GM19025 (cell line): ENCODE data around the gene BRINP2.
A peak's percentile ranks its signal among the peaks of the same experiment; 100 is the strongest.

Experiments used
- ATAC-seq: cut with Tn5 transposase; IDR thresholded peaks from one replicate; pipeline ENCODE4 v1.9.1; 2021; ENCODE audit warnings: mild to moderate bottlenecking, low read depth, moderate library complexity; ENCODE audit not compliant: unreplicated experiment

Gene BRINP2, protein sequence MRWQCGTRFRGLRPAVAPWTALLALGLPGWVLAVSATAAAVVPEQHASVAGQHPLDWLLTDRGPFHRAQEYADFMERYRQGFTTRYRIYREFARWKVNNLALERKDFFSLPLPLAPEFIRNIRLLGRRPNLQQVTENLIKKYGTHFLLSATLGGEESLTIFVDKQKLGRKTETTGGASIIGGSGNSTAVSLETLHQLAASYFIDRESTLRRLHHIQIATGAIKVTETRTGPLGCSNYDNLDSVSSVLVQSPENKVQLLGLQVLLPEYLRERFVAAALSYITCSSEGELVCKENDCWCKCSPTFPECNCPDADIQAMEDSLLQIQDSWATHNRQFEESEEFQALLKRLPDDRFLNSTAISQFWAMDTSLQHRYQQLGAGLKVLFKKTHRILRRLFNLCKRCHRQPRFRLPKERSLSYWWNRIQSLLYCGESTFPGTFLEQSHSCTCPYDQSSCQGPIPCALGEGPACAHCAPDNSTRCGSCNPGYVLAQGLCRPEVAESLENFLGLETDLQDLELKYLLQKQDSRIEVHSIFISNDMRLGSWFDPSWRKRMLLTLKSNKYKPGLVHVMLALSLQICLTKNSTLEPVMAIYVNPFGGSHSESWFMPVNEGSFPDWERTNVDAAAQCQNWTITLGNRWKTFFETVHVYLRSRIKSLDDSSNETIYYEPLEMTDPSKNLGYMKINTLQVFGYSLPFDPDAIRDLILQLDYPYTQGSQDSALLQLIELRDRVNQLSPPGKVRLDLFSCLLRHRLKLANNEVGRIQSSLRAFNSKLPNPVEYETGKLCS

DNA sequence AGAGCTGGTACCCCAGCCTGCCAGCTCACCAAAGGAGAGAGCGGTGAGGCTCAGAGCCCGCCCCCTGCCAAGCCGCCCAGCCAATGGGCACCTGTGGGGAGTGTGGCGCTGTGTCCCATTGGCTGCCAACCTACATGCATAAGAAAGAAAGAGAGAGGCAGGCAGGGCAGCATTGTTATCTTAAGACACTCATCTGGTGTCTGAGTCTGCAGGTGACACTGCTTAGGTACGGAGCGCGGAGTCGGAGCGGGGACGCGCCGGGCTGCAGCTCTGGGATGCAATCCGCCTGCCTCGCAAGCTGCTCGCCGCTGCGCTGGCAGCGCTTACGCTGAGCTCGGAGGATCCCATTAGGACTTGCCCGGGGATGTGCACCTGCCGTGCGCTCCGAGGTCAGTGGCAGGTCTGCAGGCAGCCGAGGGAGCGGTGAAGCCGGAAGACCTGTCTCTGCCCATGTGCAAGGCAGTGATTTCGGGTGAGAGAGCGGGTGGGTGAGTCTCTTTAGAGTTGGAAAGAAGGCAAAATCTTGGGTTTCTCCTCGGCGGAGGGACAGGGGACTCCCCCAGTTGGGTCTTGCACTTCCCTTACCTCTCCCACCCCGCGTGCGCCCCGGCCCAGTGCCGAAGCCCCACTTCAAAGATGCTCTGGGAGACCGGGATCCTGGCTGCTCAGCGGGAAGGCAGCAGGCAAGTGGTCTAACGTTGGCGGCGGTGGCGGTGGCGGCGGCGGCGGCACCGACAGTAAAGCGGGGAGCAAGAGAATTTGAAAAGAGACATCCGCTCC lies at the start of gene BRINP2:
Gene BRINP2, plus strand, starts transcription at position 203 of the 780 bp plus-strand sequence. CDS start 58,919 bp downstream, outside the sequence.
- ATAC-seq, result peak; percentile 76

DNA sequence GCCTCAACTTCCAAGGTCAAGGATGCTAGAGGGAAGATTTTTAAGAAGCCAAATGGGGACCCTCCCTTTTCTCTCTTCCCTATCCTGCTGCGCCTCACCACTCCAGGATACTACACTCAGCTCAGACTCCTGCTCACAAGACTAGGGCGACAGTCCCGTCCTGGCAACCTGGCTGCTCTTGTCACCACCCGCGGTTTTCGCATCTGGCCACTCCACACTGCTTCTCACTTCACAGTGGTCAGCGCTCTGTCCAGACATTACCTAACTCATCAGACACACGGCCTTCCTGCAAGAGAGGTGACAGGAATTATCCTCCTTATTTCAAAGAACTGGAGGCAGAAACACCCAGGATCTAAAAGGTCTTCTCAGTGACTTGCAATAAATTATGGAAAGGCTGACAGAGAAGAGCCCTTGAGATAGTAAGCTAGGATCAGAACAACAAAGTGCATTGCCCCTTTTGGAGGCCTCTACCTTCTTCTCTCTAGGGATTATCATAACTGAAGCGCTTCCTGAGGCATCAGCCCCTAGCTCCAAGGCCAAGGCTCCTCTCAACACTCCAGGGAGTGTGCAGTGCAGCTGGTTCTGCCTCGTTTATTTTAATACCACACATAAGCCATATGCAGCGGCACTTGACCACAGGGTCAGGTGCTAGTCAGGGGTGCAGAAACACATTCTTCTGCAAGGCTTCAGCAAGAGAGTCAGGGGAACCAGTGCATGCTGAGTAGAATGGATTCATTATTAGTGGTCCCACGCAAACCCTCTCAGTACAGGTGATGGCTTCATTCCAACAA lies 48.1 kb upstream of the BRINP2 start:
- no peak for ATAC-seq

DNA sequence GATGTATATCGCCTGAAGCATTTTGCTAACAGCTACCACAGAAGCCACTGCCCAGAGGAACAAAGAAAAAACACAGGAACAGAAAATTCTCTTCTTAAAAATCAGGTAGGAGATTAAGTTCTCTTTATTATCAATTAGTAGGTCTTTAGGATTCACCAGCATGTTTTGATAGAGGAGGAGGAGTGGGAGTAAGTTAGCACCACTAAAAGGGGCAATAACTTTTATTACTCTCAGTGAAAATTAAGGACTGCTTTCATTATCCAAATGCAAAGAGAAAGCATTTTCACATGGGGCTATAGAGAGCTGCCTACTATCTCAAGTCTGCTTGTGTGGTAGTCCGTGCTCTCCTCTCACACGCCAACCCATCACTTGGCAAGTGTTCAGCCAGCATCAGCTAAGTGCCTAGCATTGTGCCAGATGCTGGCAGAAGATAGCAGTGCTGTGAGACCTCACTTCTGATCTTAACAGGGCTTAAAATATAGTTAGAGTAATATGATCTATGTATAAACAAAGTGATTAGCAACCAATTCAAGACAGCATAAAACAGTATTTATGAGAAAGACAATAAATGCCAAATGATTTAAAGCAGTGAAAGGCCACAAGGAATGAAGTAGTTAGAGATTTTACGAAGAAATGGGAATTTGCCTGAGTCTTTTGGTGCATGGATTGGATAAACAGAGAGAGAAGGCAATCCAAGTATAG lies 46.0 kb upstream of the BRINP2 start:
- no peak for ATAC-seq

DNA sequence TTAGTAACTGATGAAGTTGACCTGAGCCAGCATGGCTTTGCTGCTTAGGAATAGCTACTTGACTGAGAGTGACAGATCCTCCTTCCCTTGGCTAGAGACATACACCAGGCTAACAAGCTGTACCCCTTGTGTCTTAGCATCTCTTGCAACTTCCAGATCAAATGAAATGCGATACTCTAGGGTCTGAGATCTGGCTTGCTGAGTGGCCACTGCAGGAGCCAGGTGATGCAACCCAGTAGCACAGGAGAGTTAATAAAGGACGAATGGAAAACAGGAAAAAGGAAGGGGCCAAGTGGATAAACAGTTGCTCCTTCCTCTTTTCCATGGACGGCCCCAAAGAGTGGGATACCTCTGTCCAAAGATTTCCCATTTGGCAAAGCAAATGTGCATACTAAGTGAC lies 44.5 kb upstream of the BRINP2 start:
- no peak for ATAC-seq

DNA sequence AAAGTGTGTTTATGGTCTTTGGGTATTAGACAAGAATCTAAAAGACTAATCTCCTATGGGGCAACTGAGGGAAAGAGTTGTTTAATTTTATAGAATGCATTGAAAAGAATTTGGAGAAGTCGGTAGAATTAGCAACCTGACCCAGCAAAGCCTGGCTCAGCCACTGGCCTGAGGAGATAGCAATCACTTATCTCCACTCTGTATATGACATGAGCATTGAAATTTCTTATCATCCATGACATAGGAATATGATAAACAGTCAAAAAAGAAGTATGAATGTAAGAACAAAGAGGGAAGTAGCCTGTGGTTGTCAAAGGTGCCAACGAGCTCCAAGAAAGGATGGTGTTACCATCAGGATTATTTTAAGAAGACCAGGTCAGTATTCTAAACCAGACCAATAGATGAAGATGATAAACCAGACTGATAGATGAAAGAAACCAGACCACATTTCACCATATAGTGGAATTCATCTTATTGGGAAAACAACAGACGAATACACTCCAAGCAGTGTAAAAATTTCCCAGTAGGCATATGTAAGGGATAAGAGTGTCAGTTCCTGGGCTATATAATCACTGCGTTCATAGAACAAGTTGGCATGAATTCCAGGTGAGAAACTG lies 42.0 kb upstream of the BRINP2 start:
- no peak for ATAC-seq

DNA sequence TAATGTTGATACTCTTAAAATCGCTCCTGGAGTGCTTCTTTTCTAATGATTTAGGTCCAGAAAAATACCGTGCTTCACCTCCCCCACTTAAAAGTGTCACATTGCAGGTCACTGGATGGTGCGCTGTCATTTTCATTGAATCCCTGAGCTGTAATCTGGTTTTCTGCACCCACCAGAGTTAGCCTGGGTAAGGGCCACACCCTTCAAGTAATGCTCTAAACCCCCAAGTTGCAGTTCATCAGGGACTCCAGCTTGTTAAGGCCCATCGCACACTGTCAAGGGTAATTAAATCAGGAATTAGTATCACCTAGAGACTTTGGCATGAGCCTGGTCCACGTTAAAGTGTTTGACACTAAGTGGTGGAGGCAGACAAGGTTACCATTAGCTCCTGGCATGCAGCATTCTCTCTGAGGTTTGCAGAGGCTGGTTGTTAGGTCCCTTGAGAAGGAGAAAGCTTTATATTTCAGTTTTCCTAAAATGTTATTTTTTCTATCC lies 40.3 kb upstream of the BRINP2 start:
- ATAC-seq, result no peak

DNA sequence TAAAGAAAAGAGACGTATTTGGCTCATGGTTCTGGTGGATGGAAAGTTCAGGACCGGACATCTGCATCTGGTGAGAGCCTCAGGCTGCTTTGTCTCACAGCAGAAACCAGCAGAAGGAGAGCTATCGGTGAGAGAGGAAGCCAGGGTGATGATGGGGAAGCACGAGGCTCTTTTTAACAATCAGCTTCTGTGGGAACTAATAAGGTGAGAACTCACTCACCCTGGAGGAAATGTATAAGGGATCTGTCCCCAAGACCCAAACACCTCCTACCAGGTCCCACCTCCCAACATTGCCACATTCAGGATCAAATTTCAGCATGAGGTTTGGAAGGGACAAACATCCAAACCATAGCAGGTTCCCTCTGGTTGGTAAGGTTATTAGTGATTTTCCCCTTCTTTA lies 39.0 kb upstream of the BRINP2 start:
- ATAC-seq, result no peak

DNA sequence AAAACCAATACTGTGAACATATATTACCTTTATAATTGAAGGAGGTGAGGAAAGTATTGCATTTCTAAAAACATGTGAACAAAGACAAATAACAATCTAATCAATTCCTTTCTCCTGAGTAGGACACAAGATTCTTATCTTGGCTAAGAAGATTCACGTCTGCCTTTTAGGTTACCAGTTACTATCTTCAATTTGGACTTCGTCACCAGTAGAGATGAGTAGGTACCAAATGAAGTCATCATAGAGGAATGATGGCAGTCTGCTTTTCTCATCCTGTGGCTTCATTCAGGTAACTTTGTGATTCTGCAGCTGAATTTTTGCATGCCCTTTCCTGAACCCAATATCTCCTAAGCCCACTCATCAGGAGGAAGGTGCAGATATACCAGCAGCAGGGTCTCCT lies 38.6 kb upstream of the BRINP2 start:
- ATAC-seq, result no peak

DNA sequence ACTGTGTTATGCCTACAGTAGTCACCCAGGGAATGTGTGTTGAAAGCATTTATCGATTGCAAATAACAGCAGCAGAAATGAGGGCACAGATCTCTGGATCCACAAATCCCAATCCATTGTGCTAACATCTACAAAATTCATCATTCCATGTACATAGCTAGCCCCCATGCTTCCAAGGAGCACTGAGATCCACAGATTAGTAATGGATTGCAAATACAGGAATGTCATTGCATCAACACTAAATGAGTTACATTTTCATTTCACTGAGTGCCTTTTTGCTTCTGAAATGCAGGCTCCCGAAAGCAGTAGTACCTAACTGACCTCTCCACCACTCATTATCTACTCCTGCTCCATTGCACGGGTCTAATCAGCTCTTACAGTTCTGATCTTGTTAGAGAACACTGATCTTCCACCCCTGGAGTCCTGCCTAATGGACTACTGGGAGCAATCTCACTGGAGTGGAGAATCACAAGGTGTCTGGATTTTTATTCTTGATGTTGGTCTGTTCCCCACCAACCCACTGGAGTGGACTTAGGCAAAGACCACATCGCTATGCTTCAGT lies 36.7 kb upstream of the BRINP2 start:
- no peak for ATAC-seq

DNA sequence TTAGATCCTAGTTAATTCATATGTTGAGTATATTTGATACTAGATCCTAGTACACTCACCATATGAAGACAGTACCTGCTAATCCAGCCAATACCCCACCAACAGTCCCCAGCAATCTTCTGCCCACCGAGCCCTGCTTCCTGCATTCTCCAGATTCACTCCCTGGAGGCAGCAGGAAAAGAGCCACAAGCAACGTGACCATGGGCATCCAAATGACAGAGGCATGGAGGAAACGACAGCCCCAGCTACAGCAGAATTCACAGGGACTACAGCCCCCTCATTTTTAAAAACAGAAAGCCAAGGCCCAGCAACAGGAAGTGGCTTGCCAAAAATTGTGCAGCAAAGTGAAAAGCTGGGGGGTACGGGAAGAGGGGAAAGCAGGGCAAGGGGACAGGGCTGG lies 35.5 kb upstream of the BRINP2 start:
- no peak for ATAC-seq

DNA sequence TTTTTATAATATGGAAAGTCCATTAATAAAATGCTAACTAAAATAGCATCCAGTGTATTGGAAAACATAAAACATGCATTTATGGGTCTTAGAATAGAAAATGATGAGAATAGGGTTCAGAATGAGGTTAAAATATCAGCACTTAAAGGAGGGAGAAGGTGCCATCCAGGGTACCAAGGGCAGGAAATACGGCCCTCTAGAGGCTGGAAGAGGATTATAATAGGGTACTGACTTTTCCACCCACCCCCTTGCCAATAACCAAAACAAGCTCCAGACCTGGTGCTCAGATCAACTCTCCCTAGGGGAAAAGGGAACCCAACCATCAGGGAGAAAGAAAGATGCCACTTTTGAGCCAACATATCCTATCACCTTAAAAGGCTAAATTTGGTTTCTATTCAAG lies 32.9 kb upstream of the BRINP2 start:
- ATAC-seq, result no peak

DNA sequence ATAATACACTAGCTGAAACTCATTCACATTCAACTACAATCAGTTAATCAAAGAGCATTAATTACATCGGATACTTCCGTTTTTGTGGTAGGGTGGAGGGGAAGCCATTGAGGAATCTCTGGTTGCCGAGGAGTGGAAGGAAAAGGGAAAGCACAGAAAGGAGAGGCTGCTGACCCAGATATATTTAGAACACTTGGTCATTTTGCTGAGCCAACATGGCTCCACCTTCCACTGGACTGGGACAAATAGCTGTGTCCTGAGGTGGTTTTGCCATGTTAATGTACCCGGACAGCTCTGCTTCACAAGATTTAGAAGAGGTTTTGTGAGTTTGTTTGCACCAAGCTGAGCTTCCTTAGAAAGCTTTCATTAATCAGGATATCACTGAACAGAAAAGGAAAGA lies 32.4 kb upstream of the BRINP2 start:
- no peak for ATAC-seq

DNA sequence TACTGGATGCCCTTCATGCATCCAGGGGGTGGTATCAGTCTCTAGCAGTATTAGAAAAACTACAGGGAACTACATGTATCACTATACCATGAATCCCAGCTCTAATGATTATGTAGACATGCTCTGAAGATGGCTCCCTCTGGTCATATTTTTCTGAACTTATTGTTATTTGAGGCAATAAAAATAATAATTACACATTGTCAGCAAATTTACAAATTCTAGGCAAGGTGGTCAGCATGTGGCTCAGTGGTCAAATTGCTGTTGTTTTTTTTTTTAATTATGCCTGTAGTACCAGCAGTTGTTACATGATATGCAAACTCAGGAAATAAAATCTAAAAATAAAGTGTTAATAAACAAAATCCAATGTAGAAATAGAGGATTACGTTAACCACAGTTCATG lies 28.7 kb upstream of the BRINP2 start:
- ATAC-seq, result no peak

DNA sequence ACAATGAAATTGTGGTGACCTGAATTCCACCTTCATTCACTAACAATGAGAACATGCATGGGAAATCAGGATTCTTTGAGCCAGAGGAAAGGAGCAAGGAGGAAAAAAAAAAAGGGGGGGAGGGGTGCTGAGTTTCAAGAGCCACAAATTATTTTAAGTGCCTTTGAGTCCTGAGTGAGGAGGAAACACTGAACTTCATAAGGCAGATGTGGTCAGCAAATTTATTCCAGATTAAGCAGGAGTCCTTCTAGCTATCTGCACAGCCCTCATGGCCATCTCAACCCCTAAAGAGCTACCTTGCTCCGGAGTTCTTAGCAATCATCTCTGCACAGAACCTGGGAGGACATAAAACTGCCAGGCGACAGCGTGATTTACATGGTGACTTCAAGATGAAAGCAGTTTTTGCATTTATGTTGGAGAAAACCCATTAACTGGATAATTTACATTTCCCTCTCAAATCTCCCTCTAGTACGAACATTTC lies 27.9 kb upstream of the BRINP2 start:
- ATAC-seq, result no peak

DNA sequence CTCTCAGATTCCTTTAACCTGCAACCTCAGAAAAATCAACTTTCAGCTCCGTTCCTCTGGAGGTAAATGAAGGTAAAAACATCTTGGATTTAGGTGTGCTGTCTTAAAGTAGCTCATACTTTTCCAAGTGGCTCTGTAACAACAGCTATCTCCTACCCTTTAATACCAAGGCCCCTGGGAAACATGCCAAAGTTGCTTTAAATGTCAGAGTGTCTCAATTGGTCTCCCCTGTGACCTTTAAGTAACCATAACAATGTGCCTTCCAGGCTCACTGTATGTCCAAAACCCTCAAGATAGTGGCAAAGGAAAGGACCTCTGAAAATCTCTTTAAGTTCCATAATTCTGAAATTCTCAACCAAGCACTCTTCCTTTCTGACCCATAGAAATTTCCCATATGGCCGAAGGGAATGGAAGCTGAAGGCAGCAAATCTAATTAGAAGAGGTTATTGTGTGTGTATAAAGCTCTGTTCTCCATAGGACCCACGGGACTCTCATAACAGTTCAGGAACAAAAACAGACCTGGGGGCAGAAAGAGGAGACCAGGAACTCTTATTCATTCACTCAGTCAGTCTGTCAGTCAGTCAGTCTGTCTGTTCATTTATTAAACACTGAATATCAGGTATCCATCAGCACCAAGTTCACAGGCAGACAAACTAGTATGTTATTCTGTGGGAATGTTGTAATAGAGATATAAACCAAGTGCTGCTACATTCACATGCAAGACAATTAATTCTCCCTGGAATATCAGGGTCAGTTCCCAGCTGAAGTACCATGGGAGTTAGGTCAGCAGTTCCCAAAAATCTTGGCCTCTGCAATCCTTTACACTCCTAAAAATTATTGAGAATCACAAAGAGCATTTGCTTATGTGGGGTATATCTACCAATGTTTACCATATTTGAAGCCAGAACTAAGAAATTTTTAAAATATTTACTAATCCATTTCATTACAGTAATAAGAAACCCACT lies 25.4 kb upstream of the BRINP2 start:
- no peak for ATAC-seq

DNA sequence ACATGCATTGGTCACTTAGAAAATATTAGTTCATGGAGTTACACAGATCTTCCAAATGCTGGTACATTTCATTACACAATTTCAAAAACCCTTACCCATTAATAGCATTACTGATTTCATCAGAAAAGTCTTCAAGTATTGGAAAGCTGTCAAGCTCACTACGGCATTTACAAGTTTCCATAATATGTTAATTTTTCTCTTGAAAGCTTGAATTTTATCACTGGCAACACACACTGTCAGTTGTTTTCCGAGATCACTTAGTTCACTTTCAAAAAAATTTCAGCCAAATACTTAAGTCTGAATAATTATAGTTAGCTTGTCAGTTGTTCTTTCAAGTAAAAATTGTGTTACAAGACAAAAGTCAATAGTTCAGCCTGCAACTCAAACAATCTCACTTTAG lies 24.3 kb upstream of the BRINP2 start:
- no peak for ATAC-seq

DNA sequence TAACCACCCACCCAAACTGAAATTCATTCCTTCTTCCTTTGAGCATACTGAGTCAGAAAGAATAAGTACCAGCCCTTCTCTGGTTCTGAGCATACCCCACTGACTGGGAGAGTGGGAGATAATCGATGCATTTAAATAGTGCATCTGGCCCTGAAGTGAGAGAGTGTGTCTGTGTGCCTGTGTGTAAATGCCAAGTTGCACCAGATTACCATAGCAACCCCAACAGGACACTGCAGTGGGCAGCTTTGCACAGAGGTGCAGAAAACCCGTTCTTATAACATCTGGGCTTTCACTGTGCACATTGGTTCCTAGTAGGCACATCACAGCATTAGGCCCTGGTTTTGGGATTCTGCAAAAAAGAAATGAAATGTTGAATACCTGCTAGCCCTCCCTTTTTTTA lies 8.5 kb upstream of the BRINP2 start:
- ATAC-seq, result no peak
